ENCODE measurements around the gene OTUB1. TPM values are rescaled to one million over a fixed set of nuclear protein-coding genes. Genes with fewer than 3 reads are reported as not detected.
"Not testable (repeated sequence)": the region's sequence is repeated elsewhere in the genome, so short reads cannot be mapped to it uniquely, and the experiment has no call there.

Gene OTUB1
- total RNA-seq, 2 experiments from 2014 or later, result 86.8 to 93.6 TPM

GRCh38 chr11:64036087-64037026 lies 50.1 kb downstream of the OTUB1 start:
- ChIA-PET CTCF (no interaction called here), POLR2A (interaction anchor here (0.6 kb wide), 1 partner anchor 1570 kb away, joined by 3 read pairs; no protein-coding TSS in a partner anchor)
- H3K4me1 Mint-ChIP-seq, result peaks cover 3% of the 10 kb centered on the region
- no peak overlapping the region for H3K27ac Mint-ChIP-seq
- peaks cover 33% of the 10 kb centered on the region for H3K27me3 Mint-ChIP-seq
- H3K9me3 Mint-ChIP-seq, result no peaks in the 10 kb centered on the region
- no peak for DNase-seq
- no peak overlapping the region for H3K4me3 Mint-ChIP-seq
- peaks cover 2% of the 10 kb centered on the region for H3K36me3 Mint-ChIP-seq (ENCODE audit: low read depth)

GRCh38 chr11:64037027-64037634 lies 50.9 kb downstream of the OTUB1 start:
- Mint-ChIP-seq H3K9me3 (no peaks in the 10 kb centered on the region), H3K27ac (no peak overlapping the region), H3K36me3 (ENCODE audit: low read depth) (peaks cover 2% of the 10 kb centered on the region), H3K4me3 (no peak overlapping the region), H3K4me1 (peaks cover 3% of the 10 kb centered on the region), H3K27me3 (peaks cover 33% of the 10 kb centered on the region)
- POLR2A ChIA-PET, result interaction anchor here (0.6 kb wide), 1 partner anchor 1570 kb away, joined by 3 read pairs; no protein-coding TSS in a partner anchor
- CTCF ChIA-PET, result no interaction called here
- no peak for DNase-seq

GRCh38 chr11:64038500-64038899 lies 52.3 kb downstream of the OTUB1 start:
- Mint-ChIP-seq H3K27ac (no peak overlapping the region), H3K9me3 (no peaks in the 10 kb centered on the region), H3K4me3 (no peak overlapping the region), H3K36me3 (ENCODE audit: low read depth) (peaks cover 2% of the 10 kb centered on the region), H3K4me1 (peaks cover 3% of the 10 kb centered on the region), H3K27me3 (peaks cover 29% of the 10 kb centered on the region)
- DNase-seq, result no peak
- POLR2A ChIA-PET, result no interaction called here
- CTCF ChIA-PET, result no interaction called here

GRCh38 chr11:64039012-64039665 lies 52.9 kb downstream of the OTUB1 start:
- no peak overlapping the region for H3K27ac Mint-ChIP-seq
- H3K27me3 Mint-ChIP-seq, result peaks cover 25% of the 10 kb centered on the region
- CTCF ChIA-PET, result no interaction called here
- H3K36me3 Mint-ChIP-seq (ENCODE audit: low read depth), result peaks cover 2% of the 10 kb centered on the region
- POLR2A ChIA-PET, result no interaction called here
- no peak for DNase-seq
- H3K4me1 Mint-ChIP-seq, result peaks cover 3% of the 10 kb centered on the region
- no peaks in the 10 kb centered on the region for H3K9me3 Mint-ChIP-seq
- no peak overlapping the region for H3K4me3 Mint-ChIP-seq

- Mint-ChIP-seq H3K36me3 (ENCODE audit: low read depth) (no peaks in the 10 kb centered on the region), H3K27me3 (peaks cover 13% of the 10 kb centered on the region), H3K4me3 (no peak overlapping the region), H3K4me1 (no peaks in the 10 kb centered on the region), H3K9me3 (no peaks in the 10 kb centered on the region), H3K27ac (no peak overlapping the region)
- no peak for DNase-seq
- ChIA-PET POLR2A (no interaction called here), CTCF (interaction anchor here (1.3 kb wide), 1 partner anchor 45 kb away, joined by 3 read pairs; no protein-coding TSS in a partner anchor)
Observed at GRCh38 chr11:64040684-64041322, 54.6 kb downstream of the OTUB1 start.

- POLR2A ChIA-PET, result no interaction called here
Observed at GRCh38 chr11:64041846-64042245, 55.6 kb downstream of the OTUB1 start.

GRCh38 chr11:64042301-64042700 lies 56.1 kb downstream of the OTUB1 start:
- POLR2A ChIA-PET, result no interaction called here
- H3K4me1 Mint-ChIP-seq, result no peaks in the 10 kb centered on the region
- H3K27me3 Mint-ChIP-seq, result peaks cover 7% of the 10 kb centered on the region
- no peaks in the 10 kb centered on the region for H3K36me3 Mint-ChIP-seq (ENCODE audit: low read depth)
- no peak overlapping the region for H3K4me3 Mint-ChIP-seq
- no peak for DNase-seq
- H3K27ac Mint-ChIP-seq, result no peak overlapping the region
- H3K9me3 Mint-ChIP-seq, result no peaks in the 10 kb centered on the region
- CTCF ChIA-PET, result no interaction called here

More at GRCh38 chr11:64041846-64042245, 55.6 kb downstream of the OTUB1 start:
- DNase-seq, result no peak
- Mint-ChIP-seq H3K27ac (no peak overlapping the region), H3K9me3 (no peaks in the 10 kb centered on the region), H3K27me3 (peaks cover 11% of the 10 kb centered on the region), H3K4me3 (no peak overlapping the region), H3K36me3 (ENCODE audit: low read depth) (no peaks in the 10 kb centered on the region), H3K4me1 (no peaks in the 10 kb centered on the region)
- CTCF ChIA-PET, result no interaction called here

GRCh38 chr11:64043545-64043944 lies 57.3 kb downstream of the OTUB1 start:
- Mint-ChIP-seq H3K36me3 (ENCODE audit: low read depth) (no peaks in the 10 kb centered on the region), H3K27me3 (no peaks in the 10 kb centered on the region), H3K4me1 (no peaks in the 10 kb centered on the region), H3K27ac (no peak overlapping the region), H3K4me3 (no peak overlapping the region), H3K9me3 (no peaks in the 10 kb centered on the region)
- ChIA-PET POLR2A (no interaction called here), CTCF (no interaction called here)
- no peak for DNase-seq

GRCh38 chr11:64044730-64045393 lies 58.6 kb downstream of the OTUB1 start:
- H3K27me3 Mint-ChIP-seq, result no peaks in the 10 kb centered on the region
- H3K4me3 Mint-ChIP-seq, result no peak overlapping the region
- no peak overlapping the region for H3K27ac Mint-ChIP-seq
- no peaks in the 10 kb centered on the region for H3K36me3 Mint-ChIP-seq (ENCODE audit: low read depth)
- no peaks in the 10 kb centered on the region for H3K4me1 Mint-ChIP-seq
- DNase-seq, result no peak
- POLR2A ChIA-PET, result no interaction called here
- no peaks in the 10 kb centered on the region for H3K9me3 Mint-ChIP-seq
- CTCF ChIA-PET, result interaction anchor here (0.6 kb wide), 1 partner anchor 209 kb away, joined by 3 read pairs; no protein-coding TSS in a partner anchor

GRCh38 chr11:64045700-64046099 lies 59.5 kb downstream of the OTUB1 start:
- Mint-ChIP-seq H3K9me3 (no peaks in the 10 kb centered on the region), H3K4me3 (no peak overlapping the region), H3K4me1 (no peaks in the 10 kb centered on the region), H3K36me3 (ENCODE audit: low read depth) (no peaks in the 10 kb centered on the region), H3K27ac (no peak overlapping the region), H3K27me3 (no peaks in the 10 kb centered on the region)
- ChIA-PET POLR2A (no interaction called here), CTCF (no interaction called here)
- DNase-seq, result no peak

GRCh38 chr11:64047373-64047772 lies 61.1 kb downstream of the OTUB1 start:
- H3K4me1 Mint-ChIP-seq; H3K36me3 Mint-ChIP-seq (ENCODE audit: low read depth); H3K4me3 Mint-ChIP-seq; CTCF ChIA-PET; H3K27me3 Mint-ChIP-seq; H3K27ac Mint-ChIP-seq; H3K9me3 Mint-ChIP-seq; POLR2A ChIA-PET; DNase-seq: not testable (repeated sequence)
